Spleen (tissue), 7 donors: ENCODE measurements around the gene PPP1R37.

Experiments used
- POLR2A ChIP-seq, 3 donors: fragments of 450-650 bp; IDR thresholded peaks; one replicate each; pipeline ENCODE4 v1.5.1; 2017; ENCODE audit warnings: antibody characterized with exemption in 3 of 3, mild to moderate bottlenecking in 1 of 3
- POLR2AphosphoS5 ChIP-seq, 3 donors: sonication (generic); formaldehyde crosslinking; IDR thresholded peaks; one replicate each; pipeline ENCODE4 v1.5.1; 2017; ENCODE audit warnings: antibody characterized with exemption in 3 of 3
- TF ChIP-seq, protein P1 (sequence below), 11 experiments: fragments of 200-600 bp in 7 of 11; fragments of 450-650 bp in 4 of 11; sonication (generic) in 4 of 11; IDR thresholded peaks in 8 of 11; conservative IDR thresholded peaks in 3 of 11; 1 replicate in 7 of 11; 2 replicates in 4 of 11; pipeline versions ENCODE4 v1.4.0 to v1.8.0; 2016 to 2021; ENCODE audit warnings: antibody characterized with exemption in 11 of 11, inconsistent platforms in 4 of 11, mild to moderate bottlenecking in 1 of 11
- donor health status: DM: no; HTN: no; CAD: no; lungs with moderate emphysema.
- donor health status: DM: no; HTN: no; CAD: no.
- donor health status: DM: no; HTN: no; CAD: no.

- TF ChIP-seq, protein P1, sequence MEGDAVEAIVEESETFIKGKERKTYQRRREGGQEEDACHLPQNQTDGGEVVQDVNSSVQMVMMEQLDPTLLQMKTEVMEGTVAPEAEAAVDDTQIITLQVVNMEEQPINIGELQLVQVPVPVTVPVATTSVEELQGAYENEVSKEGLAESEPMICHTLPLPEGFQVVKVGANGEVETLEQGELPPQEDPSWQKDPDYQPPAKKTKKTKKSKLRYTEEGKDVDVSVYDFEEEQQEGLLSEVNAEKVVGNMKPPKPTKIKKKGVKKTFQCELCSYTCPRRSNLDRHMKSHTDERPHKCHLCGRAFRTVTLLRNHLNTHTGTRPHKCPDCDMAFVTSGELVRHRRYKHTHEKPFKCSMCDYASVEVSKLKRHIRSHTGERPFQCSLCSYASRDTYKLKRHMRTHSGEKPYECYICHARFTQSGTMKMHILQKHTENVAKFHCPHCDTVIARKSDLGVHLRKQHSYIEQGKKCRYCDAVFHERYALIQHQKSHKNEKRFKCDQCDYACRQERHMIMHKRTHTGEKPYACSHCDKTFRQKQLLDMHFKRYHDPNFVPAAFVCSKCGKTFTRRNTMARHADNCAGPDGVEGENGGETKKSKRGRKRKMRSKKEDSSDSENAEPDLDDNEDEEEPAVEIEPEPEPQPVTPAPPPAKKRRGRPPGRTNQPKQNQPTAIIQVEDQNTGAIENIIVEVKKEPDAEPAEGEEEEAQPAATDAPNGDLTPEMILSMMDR (IDR thresholded peaks at IDR 0.05 in 8 of 11, conservative IDR thresholded peaks at IDR 0.05 in 3 of 11) = no peak
- no peak for TF ChIP-seq POLR2AphosphoS5 (IDR thresholded peaks at IDR 0.05)
- no peak for TF ChIP-seq POLR2A (IDR thresholded peaks at IDR 0.05)
Measured at GRCh38 chr19:45117671-45118070, 24.7 kb downstream of the PPP1R37 start.
